ENCODE data around the gene POLR2E. TPM values are rescaled to one million over a fixed set of nuclear protein-coding genes. Genes with fewer than 3 reads are reported as not detected.

Gene POLR2E
- total and polyA plus RNA-seq, 9 of the 15 experiments (the other 6 are each of a cell fraction or from before 2014, with no cell fraction given): 3.4 to 413 (median 244) TPM

DNA sequence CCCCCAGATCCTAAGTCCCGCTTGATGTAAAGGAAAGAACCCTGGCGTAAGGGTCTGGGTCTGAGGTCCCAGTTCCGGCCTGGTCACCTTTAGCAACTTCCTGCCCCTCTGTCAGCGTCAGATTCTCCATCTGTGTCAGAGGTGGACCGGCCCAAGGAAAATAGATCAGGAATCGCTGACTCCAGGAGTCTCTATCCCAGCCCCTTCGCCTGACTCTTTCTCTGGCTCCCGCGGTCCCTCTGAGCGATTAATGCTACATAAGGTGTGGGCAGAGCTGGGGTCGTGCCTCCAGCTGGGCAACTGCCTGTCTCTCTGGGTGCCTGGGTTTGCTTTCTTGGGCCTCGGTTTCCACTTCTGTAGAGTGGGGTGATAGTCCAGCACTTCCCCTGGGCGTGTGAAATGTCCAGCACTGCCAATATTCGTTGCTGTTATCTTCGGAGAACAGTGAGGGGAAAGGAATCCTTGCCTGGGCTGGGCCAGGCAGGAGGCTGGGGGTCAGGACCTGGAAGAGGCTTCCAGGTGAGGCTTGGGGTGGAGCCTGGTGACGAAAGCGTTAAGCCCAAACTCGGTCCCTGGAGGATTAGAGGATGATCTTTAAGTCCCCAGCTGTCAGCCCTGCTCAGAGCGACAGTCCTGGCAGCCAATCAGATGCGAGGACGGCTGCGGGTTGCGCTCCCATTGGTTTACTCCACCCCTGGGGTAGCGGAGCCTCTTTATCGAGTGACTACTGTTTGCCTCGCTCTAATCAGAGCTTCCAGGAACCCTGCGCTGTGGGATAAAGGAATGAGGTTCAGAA is 54.5 kb downstream of the POLR2E start (continued):
- TF ChIP-seq REST (IDR thresholded peaks at IDR 0.05; ENCODE audit: borderline replicate concordance) (no peak), REST (CRISPR knock-in tag; IDR thresholded peaks at IDR 0.05; ENCODE audit: low read depth) (no peak), ZNF764 (CRISPR knock-in tag; IDR thresholded peaks at IDR 0.05; ENCODE audit: low read depth) (no peak)
- TF ChIP-seq, protein P1, sequence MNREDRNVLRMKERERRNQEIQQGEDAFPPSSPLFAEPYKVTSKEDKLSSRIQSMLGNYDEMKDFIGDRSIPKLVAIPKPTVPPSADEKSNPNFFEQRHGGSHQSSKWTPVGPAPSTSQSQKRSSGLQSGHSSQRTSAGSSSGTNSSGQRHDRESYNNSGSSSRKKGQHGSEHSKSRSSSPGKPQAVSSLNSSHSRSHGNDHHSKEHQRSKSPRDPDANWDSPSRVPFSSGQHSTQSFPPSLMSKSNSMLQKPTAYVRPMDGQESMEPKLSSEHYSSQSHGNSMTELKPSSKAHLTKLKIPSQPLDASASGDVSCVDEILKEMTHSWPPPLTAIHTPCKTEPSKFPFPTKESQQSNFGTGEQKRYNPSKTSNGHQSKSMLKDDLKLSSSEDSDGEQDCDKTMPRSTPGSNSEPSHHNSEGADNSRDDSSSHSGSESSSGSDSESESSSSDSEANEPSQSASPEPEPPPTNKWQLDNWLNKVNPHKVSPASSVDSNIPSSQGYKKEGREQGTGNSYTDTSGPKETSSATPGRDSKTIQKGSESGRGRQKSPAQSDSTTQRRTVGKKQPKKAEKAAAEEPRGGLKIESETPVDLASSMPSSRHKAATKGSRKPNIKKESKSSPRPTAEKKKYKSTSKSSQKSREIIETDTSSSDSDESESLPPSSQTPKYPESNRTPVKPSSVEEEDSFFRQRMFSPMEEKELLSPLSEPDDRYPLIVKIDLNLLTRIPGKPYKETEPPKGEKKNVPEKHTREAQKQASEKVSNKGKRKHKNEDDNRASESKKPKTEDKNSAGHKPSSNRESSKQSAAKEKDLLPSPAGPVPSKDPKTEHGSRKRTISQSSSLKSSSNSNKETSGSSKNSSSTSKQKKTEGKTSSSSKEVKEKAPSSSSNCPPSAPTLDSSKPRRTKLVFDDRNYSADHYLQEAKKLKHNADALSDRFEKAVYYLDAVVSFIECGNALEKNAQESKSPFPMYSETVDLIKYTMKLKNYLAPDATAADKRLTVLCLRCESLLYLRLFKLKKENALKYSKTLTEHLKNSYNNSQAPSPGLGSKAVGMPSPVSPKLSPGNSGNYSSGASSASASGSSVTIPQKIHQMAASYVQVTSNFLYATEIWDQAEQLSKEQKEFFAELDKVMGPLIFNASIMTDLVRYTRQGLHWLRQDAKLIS (CRISPR knock-in tag; IDR thresholded peaks at IDR 0.05): 0 out of 2 replicates have a peak, but pooled peaks have one; percentile 42

Data from K562 (cell line).